ENCODE data around the gene RAB40B. TPM values are rescaled to one million over a fixed set of nuclear protein-coding genes. Genes with fewer than 3 reads are reported as not detected.

Gene RAB40B
- total RNA-seq, 6 experiments from 2014 or later = 3.7 to 12.5 (median 9.3) TPM

DNA sequence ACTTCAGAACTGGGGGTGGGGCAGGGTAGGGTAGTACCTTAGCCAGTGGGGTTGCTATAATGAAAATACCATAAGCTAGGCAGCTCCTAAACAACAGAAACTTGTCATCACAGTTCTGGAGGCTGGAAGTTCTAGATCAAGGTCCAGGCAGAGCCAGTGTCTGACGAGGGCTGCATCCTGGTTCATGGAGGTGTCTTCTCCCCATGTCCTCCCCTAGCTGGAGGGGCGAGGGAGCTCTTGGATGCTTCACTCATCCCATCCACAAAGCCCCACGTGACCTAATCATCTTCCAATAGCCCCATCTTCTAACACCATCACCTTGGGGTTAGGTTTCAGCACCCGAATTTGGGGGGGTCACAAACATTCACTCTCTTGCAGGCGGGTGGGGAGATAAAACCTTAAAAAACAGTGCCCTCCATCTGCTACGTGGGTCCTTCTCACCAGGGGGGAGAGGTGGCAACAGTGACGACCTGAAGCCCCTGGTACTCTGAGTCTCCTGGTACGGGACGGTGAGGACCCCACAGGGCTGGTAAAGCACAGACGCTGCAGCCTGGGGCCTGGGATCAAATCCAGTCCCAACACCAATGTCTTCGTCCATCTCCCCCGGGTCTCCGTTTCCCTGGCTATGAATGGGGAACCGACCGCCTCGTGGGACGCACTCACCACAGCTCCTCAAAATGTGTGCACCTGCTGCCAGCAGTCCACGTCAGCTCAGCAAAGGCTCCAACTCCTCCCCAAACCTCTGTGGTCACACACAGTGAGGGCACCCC, 22.8 kb downstream of the RAB40B start:
- ATAC-seq = no peak
- DNase-seq = peak in 1 of 3 donors; percentile 16
- no peaks in the 10 kb centered on the region for H3K9me3 ChIP-seq
- peak overlapping the region; percentile 4 to 47 (median 6) for H3K27ac ChIP-seq
- intact Hi-C loops (cut with DNase I) = no loop called here
- WGBS (ENCODE audit: insufficient coverage, low coverage, low lambda C conversion rate, missing lambda C conversion rate) = 67% methylated on average over 9 of the region's 18 CpGs
- TF ChIP-seq, protein P1, sequence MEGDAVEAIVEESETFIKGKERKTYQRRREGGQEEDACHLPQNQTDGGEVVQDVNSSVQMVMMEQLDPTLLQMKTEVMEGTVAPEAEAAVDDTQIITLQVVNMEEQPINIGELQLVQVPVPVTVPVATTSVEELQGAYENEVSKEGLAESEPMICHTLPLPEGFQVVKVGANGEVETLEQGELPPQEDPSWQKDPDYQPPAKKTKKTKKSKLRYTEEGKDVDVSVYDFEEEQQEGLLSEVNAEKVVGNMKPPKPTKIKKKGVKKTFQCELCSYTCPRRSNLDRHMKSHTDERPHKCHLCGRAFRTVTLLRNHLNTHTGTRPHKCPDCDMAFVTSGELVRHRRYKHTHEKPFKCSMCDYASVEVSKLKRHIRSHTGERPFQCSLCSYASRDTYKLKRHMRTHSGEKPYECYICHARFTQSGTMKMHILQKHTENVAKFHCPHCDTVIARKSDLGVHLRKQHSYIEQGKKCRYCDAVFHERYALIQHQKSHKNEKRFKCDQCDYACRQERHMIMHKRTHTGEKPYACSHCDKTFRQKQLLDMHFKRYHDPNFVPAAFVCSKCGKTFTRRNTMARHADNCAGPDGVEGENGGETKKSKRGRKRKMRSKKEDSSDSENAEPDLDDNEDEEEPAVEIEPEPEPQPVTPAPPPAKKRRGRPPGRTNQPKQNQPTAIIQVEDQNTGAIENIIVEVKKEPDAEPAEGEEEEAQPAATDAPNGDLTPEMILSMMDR (IDR thresholded peaks at IDR 0.05) = no peak
- TF ChIP-seq POLR2A (IDR thresholded peaks at IDR 0.05) = no peak
- peaks cover 0 to 11% (median 3%) of the 10 kb centered on the region in 4 donors for H3K4me1 ChIP-seq
- H3K36me3 ChIP-seq = no peaks in the 10 kb centered on the region
- H3K27me3 ChIP-seq = no peaks in the 10 kb centered on the region
- H3K4me3 ChIP-seq = no peak overlapping the region

DNA sequence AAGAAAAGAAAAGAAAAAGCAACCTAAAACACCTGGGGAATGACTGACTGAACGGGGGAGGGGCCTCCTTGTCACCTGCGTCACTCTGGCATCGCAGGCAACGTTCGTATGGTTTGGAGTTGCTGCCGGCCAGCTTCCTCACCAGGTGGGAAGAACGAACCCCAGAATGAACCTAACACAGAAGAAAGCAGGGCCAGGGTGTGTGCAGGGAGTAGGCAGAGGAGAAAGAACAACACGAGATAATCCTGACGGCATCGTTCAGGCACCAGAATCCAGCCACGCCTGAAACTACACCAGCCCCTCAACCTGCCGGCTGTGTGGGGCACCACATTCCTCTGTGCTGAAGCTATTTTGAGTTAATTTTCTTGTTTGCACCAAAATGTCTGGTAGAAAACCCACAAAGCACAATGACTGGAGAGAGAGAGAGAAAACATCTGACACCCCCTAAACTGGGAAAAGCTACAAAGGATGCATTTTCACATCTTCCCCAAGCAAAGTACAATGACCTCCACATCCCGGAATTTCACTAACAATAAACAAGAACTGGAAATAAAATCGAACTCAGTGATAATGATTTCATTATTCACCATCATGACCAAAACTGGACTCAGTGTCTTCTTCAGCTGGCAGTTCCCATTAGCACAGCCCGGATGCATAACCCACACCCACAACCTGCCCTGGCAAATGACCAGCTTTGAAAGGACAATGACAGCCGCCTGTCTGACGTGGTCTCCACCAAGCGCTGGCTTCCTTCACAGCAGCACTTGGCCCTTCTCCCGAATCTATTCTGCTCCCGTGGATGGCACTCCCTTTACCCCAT, 23.6 kb downstream of the RAB40B start:
- peak; percentile 56 to 91 (median 64) for ATAC-seq
- WGBS (ENCODE audit: insufficient coverage, low coverage, low lambda C conversion rate, missing lambda C conversion rate) = 45% methylated on average over 19 of the region's 20 CpGs
- peaks cover 0 to 11% (median 3%) of the 10 kb centered on the region in 4 donors for H3K4me1 ChIP-seq
- no peaks in the 10 kb centered on the region for H3K27me3 ChIP-seq
- peak in 1 of 3 donors; percentile 78 for DNase-seq
- TF ChIP-seq, protein P1 (IDR thresholded peaks at IDR 0.05) = no peak
- no peak for TF ChIP-seq POLR2A (IDR thresholded peaks at IDR 0.05)
- H3K36me3 ChIP-seq = no peaks in the 10 kb centered on the region
- H3K4me3 ChIP-seq = no peak overlapping the region
- no peaks in the 10 kb centered on the region for H3K9me3 ChIP-seq
- peak overlapping the region in 2 of 3 donors; percentile 4 to 47 for H3K27ac ChIP-seq
- intact Hi-C loops (cut with DNase I) = no loop called here

DNA sequence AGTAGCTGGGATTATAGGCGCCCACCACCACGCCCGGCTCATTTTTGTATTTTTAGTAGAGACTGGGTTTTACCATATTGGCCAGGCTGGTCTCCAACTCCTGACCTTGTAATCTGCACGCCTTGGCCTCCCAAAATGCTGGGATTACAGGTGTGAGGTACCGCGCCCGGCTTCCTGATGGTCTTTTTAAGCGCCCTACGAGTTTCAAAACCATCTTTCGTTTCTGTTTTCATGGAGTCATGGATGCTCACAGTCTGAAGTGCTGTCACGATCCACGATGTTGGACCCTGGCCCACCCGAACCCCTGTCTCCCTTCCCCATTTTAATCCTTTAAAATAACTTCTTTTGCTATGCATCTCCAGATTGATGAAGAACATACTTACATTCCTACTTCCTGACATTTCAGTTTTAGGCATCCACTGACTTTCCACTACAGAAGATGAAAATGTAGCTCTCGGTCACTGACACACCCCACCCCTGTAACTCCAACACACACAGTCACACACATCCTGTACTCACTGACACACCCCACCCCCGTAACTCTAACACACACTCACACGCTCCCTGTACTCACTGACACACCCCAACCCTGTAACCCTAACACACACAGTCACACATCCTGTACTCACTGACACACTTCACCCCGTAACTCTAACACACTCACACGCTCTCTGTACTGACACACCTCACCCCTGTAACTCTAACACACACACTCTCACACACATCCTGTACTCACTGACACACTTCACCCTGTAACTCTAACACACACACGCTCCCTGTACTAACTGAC, 27.6 kb downstream of the RAB40B start:
- no peak overlapping the region for H3K27ac ChIP-seq
- intact Hi-C loops (cut with DNase I) = no loop called here
- H3K9me3 ChIP-seq = no peaks in the 10 kb centered on the region
- H3K4me1 ChIP-seq = peaks cover 0 to 11% (median 3%) of the 10 kb centered on the region in 4 donors
- no peak overlapping the region for H3K4me3 ChIP-seq
- DNase-seq (peak in 1 of 3 donors; percentile 4), ATAC-seq (no peak)
- WGBS (ENCODE audit: insufficient coverage, low coverage, low lambda C conversion rate, missing lambda C conversion rate) = 81% methylated on average over 15 of the region's 19 CpGs
- H3K27me3 ChIP-seq = no peaks in the 10 kb centered on the region
- TF ChIP-seq, protein P1 (IDR thresholded peaks at IDR 0.05) = no peak
- no peak for TF ChIP-seq POLR2A (IDR thresholded peaks at IDR 0.05)
- no peaks in the 10 kb centered on the region for H3K36me3 ChIP-seq

DNA sequence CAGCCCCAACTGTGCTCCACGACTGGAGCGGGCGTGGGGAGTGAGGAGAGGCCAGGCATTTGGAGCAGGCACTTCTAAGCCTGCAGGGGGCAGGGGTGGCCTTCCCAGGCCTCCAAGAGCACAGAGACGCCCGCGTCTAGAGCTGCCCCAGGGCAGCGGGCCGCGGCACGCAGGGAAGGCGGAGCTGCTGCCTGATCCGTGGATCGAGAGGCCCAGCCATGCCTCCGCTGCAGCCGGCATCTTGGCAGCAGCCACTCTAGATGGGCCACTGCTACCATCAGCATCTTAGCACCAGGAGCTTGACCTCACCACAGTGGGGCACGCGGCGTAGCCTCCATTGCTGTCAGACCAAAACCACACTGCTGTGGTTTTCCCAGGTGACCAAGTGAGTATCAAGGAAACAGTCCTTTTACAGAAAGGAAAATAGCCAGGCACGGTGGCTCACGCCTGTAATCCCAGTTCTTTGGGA, 29.8 kb downstream of the RAB40B start:
- Histone ChIP-seq H3K9me3 (no peaks in the 10 kb centered on the region), H3K36me3 (no peaks in the 10 kb centered on the region), H3K4me3 (no peak overlapping the region), H3K27me3 (no peaks in the 10 kb centered on the region), H3K4me1 (no peaks in the 10 kb centered on the region), H3K27ac (no peak overlapping the region)
- TF ChIP-seq POLR2A (IDR thresholded peaks at IDR 0.05) = no peak
- TF ChIP-seq, protein P1 (IDR thresholded peaks at IDR 0.05) = peak; percentile 62 to 88 (median 72)
- 53% methylated on average over 7 of the region's 20 CpGs for WGBS (ENCODE audit: insufficient coverage, low coverage, low lambda C conversion rate, missing lambda C conversion rate)
- intact Hi-C loops (cut with DNase I) = loop anchor here in 1 of 2 donors (10.0 kb wide), 1 partner anchor 86 kb away; the partner anchor contains the start of gene TBCD
- ATAC-seq (peak; percentile 95 to 98 (median 96)), DNase-seq (peak; percentile 77 to 83 (median 78))

Measured in right lobe of liver (tissue), 6 donors.